HG02870 (cell line): ENCODE results near the gene CPPED1.

Experiments
- ATAC-seq: cut with Tn5 transposase; IDR thresholded peaks from one replicate; pipeline ENCODE4 v1.9.1; 2021; ENCODE audit warnings: mild to moderate bottlenecking, moderate library complexity; ENCODE audit not compliant: unreplicated experiment

Gene CPPED1

GRCh38 chr16:12742741-12743140, 60.9 kb downstream of the CPPED1 start:
- ATAC-seq: no peak

- ATAC-seq: no peak
These were observed 62.6 kb downstream of the CPPED1 start for GRCh38 chr16:12740986-12741610.

GRCh38 chr16:12739738-12740137, 63.9 kb downstream of the CPPED1 start:
- no peak for ATAC-seq

- no peak for ATAC-seq
These were observed 66.1 kb downstream of the CPPED1 start for GRCh38 chr16:12737563-12737962.

GRCh38 chr16:12735805-12736204, 67.9 kb downstream of the CPPED1 start:
- no peak for ATAC-seq

- no peak for ATAC-seq
These were observed 71.1 kb downstream of the CPPED1 start for GRCh38 chr16:12732600-12732999.

- no peak for ATAC-seq
These were observed 74.2 kb downstream of the CPPED1 start for GRCh38 chr16:12729448-12729847.

- no peak for ATAC-seq
These were observed 75.2 kb downstream of the CPPED1 start for GRCh38 chr16:12728469-12728868.

GRCh38 chr16:12724226-12724625, 79.5 kb downstream of the CPPED1 start:
- no peak for ATAC-seq

GRCh38 chr16:12723681-12724080, 80.0 kb downstream of the CPPED1 start:
- ATAC-seq: no peak

GRCh38 chr16:12721841-12722421, 81.8 kb downstream of the CPPED1 start:
- no peak for ATAC-seq

- no peak for ATAC-seq
These were observed 83.7 kb downstream of the CPPED1 start for GRCh38 chr16:12719972-12720371.

- no peak for ATAC-seq
These were observed 87.0 kb downstream of the CPPED1 start for GRCh38 chr16:12716658-12717057.

- ATAC-seq: no peak
These were observed 93.9 kb downstream of the CPPED1 start for GRCh38 chr16:12709807-12710206.

GRCh38 chr16:12708266-12708665, 95.4 kb downstream of the CPPED1 start:
- ATAC-seq: no peak

GRCh38 chr16:12706628-12707027, 97.1 kb downstream of the CPPED1 start:
- ATAC-seq: no peak

GRCh38 chr16:12704492-12705111, 99.1 kb downstream of the CPPED1 start:
- no peak for ATAC-seq

GRCh38 chr16:12703935-12704334, 99.8 kb downstream of the CPPED1 start:
- no peak for ATAC-seq

- ATAC-seq: no peak
These were observed 103.5 kb downstream of the CPPED1 start for GRCh38 chr16:12700161-12700560.

- ATAC-seq: no peak
These were observed 104.5 kb downstream of the CPPED1 start for GRCh38 chr16:12699161-12699560.

GRCh38 chr16:12697437-12697836, 106.2 kb downstream of the CPPED1 start:
- ATAC-seq: no peak

GRCh38 chr16:12695454-12695853, 108.2 kb downstream of the CPPED1 start:
- no peak for ATAC-seq
